Measurements from ENCODE around the gene KIF21A.

GRCh38 chr12:39277416-39277815, 165.5 kb downstream of the KIF21A start:
- TF ChIP-seq EZH2 (IDR thresholded peaks at IDR 0.05): no peak
- no peak for TF ChIP-seq POLR2AphosphoS5 (IDR thresholded peaks at IDR 0.05; ENCODE audit: borderline replicate concordance, low read depth, low read length)
- TF ChIP-seq FOXP2 (optimal IDR thresholded peaks at IDR 0.05; ENCODE audit: control extremely low read depth, extremely low read length, insufficient read depth): no peak
